DMS79 (cell line): ENCODE results near the gene FCRL1.

Experiments used
- DNase-seq: peaks from one replicate; lab custom pipeline; 2025; lab: John Stamatoyannopoulos, UW

The FCRL1 gene

DNA sequence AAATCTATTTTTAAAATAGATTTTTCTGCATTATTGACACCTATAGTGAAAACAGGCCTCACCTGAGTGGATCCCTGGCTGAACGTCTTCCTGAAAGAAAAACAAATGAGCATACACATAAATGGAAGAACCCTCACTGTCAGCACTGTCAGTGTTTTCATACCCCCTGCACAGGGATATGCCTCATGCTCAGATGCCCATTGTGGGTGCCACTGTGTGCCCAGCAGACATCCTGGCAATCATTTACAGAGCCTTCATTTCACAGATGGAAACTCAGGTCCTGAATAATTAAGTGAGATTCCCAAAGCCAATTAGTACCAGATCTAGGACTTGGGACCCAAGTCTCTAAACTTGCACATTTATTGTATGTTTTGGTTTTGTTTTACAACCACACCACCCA is 19.9 kb downstream of the FCRL1 start:
- DNase-seq: no peak

DNA sequence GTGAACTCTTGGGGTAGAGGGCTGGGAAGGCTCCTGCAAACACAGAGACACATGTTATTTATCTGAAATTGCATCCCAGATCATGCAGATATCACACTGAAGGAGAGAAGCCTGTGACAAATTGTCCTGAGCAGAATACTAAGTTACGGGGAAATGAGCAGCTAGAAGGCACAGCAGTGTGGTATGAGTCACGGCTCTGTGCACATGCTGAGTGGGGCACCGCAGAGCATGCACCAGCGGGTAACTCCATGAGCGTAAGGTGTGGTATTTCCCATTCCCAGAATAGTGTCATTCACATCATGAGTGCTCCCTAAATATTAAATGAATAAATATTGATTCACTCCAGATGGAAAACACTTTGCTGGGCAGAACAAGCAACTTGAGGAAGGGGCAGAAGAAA is 21.7 kb downstream of the FCRL1 start:
- DNase-seq: no peak

DNA sequence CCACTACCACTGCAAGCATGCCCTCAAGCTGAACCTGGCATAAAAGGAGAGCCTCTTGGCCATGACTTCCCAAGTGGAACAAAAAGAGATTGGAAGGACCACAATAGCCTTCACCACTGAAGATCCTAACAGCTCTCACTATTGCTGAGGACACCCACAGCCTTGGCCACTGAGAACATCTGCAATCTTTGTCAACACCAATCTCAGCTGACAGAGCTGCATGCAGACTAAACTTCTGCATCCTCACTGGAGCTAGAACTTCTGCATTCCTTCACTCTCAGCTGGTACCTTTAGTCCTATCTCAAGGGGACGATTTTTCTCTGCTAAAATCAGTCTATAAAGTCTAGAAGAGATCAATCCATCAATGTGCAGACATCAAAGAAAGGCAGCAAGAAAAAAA is 34.7 kb downstream of the FCRL1 start:
- no peak for DNase-seq

DNA sequence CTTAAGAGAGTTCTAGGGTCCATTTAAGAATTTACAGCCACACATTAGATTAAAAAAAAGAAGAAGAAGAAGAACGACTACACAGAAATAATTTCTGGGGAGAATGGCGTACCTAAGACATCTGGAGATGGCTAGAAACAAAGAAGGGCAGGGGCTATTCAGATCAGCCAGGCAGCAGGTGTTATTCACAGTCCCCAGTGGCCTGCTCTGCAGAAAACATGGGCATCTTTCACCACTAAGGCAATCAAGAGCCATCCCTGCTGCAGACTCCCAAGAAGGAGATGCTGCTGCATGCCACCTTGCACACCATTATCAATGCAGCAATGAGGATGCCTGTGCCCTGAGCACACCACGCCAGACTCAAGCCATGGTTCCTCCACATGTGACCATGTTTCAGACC is 35.1 kb downstream of the FCRL1 start:
- no peak for DNase-seq

DNA sequence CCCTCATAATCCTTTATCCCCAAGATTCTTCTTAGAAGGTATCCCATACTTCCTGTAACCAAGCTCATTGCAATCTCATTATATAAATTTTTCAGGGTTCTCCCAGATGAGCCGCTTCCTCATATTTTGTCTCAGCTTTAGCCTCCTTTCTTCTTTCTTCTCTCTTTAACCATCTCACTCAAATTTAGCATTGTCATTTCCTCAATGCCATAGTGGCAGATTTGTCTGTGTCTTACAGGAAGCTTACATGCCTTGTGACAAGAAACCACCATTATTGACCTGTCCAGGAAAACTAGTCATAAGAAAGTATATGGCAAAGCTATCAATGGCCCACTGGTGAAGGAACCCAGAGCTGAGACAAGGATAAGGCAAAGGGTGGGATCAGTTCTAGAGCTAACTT is 37.0 kb downstream of the FCRL1 start:
- no peak for DNase-seq

DNA sequence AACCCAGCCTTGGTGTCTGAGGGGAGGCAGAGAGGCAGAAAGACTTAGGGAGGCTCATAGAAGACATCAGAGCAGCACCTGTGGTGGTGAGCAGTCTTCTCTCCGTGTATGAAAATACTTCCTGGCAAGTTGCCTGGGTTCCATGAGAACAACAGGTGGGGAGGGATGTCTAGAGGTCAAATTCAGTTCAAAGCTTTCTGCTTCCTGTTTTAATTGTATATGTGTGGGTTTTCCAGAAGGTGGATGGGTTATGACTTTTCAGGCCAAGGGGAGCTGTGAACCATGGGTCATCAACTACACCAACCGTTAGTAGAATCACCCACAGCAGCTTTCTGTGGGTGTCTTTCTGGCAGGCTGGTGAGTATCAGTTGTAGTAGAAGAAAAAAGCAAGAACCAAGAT is 38.9 kb downstream of the FCRL1 start:
- DNase-seq: no peak

DNA sequence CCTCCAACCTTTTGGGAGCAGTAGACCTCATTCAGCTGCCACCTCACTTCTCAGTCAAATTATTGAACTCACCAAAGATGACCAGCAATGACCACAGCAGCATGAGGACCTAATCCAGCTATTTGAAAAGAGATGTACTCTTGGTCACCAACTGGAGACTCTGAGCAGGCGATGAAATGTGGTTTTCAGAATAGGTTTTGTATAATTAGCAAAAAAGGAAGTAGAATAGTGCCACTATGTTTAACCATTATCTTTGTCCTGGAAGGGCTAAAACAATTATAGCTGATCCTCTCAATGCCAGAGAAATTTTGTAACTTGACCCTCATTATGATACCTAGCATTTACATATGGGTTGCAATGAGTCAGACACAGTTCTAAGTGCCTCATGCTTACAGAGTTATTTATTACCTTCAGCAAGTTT is 42.9 kb downstream of the FCRL1 start, which contains the start of gene FCRL2:
Gene FCRL2, minus strand, starts transcription at position 162 of the 421 bp plus-strand sequence. Its CDS starts 59 bp downstream, at position 103.
- no peak for DNase-seq

DNA sequence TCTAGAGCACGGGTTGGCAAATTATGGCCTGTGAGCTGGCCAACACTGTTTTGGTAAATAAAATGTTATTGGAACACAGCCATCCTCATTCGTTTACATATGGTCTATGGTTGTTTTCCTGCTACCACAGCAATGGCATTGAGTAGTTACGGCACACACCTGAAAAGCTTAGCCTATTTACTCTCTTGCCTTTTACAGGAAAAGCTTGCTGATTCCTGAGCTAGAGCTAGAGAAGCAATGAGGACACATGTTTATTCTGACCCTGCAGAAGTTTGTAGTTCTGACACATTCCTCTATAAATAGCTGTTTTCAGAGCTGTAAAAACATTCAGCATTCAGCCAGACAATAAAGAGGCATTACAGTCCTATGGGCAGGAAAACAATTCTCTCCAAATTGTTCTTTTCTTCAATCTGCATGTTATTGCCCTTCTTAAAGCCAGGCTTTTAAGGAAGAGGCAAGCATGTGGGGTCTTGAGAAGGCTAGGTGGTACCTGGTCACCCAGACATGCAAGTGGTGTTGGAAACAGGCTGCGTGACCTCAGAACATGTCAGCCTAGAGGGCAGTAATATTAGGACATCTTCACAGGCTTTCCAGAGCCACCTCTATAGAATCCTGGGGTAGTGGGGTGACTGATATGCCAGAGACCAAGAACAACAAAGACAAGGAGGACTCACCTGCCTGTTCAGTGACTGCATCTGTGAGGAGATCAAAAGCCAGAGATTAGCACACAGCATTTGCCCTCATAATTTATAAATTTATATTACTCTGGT is 44.6 kb downstream of the FCRL1 start:
- no peak for DNase-seq

DNA sequence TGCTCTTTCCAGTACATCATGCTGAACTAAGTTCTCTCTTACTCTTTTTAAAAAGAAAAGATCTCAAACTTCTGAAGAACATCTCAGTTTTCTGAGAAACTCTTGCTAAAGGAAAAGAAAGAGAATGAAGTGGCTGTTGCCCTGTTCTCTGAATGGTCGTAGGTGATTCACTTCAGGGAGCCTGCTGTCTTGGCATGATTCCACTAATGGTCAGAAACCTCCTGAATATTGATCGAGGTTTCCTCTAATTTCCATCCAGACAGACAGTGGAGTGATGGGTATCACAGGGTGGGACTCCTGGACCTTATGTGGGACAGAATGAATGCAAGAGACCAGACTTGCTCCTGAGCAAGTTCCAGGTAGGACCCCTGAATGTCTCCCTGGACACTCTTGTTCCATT is 45.5 kb downstream of the FCRL1 start:
- no peak for DNase-seq

DNA sequence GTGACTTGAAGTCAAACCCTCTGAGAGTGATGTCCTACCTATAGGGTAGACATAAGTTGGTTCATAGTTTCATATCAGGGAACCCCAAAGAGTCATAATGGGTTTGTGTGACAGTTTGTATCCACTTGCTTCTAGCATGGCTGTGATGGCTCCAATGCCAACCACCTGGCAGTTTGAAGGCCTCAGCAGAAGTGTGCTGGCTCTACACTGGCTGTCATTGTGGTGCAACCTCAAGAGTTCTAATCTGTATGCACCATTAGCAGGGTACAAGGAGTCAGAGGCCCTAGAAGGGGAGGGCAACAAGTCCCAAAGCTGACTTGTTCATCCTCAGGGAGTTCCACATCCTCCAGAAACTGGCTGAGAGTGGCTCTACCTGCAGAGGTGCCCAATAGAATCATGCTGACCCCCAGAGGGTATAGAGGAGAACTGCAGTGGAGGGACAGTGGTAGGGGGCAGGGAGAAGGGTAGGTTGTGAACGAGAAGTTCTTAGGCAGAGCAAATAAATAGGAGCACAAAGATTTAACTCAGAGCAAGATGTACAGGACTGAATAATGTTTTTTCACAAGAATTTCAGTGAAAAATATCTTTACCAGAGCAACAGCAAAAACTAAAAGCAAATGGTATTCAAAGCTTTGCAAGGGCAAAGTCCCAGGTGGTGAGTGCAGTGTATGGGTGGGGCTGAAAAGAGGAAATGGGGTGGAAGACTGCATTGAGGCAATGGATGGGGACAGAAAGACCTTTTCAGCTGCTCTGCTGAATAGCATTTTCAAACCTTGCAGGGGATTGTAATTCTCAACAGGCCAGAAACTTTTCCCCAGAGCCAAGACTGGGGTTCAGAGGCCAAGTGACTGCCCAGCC is 46.2 kb downstream of the FCRL1 start:
- DNase-seq: no peak

DNA sequence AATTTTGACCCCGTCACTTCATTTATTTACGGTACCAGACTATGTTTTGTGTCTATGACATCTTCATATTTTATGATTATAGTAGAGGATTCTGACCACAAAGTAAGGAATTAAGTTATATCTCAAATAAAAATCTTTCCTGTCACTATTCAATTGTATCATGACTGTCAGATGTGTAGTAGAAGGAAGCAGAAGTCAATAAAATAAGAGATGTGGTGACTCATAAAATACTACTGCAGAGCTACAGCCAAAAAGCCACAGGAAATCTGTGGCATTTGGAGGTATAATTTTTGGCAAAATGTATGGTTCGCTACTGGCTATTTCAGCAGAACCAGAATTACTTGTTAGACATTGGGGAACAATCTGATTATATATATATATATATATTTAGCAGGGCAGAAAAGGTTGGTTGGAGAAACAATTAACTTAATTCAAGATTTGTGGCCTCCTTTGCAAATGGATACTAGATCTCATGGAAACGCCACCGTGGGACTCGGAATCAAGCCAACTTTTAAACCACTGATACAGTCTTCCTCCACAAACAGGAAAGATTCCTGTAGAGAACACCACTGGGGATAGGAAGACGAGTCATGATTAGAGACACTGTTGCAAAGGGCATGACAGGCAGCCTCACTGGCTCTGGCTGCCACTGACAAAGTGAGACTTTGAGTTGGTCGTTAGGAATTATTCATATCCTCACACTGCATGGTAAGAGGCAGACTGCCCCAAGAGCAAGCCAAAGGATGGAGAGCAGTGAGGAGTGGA is 48.1 kb downstream of the FCRL1 start:
- no peak for DNase-seq

DNA sequence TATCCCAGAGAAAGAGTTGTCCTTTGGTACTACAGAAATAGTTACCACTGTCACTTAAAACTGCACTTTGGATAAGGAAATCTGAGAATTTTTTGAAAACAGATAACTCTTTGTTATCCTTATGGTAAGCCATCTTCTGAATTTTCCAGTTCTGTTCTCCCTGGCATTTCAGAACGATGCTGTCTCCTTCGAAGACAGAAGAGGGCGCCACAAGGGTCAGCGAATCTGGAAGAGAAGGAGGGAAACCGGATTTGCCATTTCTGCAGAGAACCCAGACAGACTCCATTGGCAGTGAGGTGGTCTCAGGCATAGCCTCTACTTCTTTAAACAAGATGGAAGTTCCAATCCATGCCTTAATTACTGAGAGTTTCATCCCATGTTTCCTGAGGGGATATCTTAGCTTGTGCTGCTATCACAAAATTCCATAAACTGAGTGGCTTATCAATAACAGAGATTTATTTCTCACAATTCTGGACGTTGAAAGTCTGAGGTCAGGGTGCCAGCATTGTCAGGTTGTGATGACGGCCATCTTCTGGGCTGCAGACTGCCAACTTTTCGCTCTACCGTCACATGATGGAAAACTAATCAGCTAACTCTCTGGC is 49.4 kb downstream of the FCRL1 start:
- no peak for DNase-seq

DNA sequence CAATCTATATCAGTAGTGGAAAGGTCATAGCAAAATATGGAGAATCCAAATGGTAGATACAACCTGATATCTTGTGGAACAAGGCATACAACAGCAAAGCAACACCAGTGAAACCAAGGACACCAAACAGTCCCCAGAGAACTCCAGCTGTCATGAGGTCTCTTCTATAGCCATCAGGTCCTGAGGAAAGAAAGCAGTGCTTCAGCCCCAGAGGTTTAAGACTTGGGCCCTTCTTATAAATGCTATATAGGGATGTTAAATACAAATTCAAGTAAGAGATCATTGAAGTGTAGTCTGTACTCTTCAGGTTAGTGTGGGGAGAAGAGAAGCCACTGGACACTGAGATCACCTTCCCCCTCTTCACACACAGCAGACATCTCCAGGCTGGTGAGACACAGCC is 53.1 kb downstream of the FCRL1 start:
- DNase-seq: no peak

DNA sequence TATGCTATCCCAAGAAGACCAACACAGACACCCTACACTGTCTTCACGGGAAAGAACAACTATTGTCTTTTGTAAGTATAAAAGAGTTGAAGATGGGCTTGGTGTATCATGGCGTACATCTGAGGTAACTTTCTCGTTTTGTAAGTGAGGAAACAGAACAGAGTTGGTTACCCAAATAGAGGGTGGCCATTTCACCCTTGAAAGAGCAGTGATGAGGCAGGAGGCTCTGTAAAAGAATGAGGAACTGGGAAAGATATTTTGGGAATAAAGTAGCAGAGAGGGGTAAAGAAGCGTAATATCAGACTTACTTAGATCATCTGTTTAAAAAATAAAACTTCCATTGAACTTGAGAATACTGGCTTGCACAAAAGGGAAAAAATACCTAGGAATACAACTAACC is 61.9 kb downstream of the FCRL1 start:
- no peak for DNase-seq

DNA sequence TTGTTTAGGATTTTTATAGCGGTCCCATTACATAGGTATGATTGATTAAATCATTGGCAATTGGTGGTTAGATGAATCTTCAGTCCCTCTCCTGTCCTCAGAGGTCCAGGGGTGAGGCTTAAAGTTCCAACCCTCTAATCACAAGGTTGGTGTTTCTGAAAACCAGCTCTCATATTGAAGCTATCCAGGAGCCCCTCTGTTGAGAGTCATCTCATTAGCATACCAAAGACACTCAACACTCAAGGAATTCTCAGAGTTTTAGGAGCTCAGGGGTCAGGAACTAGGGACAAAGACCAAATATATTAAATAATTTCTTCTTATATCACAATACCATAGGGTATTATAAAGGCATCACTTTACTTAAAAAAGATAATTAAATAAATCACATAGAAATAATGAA is 66.3 kb downstream of the FCRL1 start:
- DNase-seq: no peak

DNA sequence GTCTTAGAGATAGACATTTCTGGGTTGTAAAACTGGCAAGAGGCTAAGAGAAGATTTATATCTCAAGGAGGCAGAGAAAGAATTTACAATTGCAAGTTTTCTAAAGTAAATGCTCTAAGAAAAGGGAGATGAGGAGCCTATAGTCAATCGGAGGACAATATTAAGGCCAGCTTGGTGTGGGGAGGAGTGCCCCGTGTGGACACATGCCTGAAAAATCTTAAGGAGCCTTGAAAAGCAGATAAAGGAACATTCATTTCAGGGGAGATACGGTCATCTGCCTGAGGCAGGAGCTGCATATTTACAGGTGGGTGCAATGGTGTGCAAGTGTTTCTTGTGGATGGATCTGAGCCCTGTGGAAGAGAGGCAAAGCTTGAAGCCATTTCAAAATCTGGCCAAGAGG is 68.6 kb downstream of the FCRL1 start:
- no peak for DNase-seq

DNA sequence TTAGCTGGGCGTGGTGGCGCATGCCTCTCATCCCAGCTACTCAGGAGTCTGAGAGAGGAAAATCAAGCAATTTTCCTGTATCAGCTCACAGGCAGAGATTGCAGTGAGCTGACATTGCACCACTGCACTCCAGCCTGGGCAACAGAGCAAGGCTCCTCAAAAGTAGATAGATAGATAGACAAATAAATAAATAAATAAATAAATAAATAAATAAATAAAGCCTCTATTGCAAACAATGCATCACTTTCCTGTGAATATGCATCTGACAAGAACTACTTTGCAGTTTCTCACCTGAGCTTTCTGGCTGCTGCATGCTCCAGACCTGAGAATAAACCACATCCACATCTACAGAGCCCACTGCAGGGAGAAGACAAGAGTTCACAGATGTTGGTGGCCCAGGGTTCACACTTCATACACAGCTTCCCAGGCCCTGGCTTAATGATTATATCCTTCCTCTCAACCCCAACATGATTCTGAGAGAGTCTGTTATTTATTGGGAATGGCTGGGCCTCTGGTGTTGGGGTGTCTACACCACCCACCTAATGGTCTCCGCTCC is 71.6 kb downstream of the FCRL1 start:
- DNase-seq: no peak
